ENCODE measurements around the gene C7.
"Not testable (repeated sequence)": the region's sequence is repeated elsewhere in the genome, so short reads cannot be mapped to it uniquely, and the experiment has no call there.

DNA sequence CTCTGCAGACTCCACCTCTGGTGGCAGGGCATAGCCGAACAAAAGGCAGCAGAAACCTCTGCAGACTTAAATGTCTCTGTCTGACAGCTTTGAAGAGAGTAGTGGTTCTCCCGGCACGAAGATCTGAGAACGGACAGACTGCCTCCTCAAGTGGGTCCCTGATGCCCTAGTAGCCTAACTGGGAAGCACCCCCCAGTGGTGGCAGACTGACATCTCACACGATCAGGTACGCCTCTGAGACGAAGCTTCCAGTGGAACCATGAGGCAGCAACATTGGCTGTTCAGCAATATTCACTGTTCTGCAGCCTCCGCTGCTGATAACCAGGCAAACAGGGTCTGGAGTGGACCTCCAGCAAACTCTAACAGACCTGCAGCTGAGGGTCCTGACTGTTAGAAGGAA is 113.3 kb downstream of the C7 start:
- TF ChIP-seq, protein P1, sequence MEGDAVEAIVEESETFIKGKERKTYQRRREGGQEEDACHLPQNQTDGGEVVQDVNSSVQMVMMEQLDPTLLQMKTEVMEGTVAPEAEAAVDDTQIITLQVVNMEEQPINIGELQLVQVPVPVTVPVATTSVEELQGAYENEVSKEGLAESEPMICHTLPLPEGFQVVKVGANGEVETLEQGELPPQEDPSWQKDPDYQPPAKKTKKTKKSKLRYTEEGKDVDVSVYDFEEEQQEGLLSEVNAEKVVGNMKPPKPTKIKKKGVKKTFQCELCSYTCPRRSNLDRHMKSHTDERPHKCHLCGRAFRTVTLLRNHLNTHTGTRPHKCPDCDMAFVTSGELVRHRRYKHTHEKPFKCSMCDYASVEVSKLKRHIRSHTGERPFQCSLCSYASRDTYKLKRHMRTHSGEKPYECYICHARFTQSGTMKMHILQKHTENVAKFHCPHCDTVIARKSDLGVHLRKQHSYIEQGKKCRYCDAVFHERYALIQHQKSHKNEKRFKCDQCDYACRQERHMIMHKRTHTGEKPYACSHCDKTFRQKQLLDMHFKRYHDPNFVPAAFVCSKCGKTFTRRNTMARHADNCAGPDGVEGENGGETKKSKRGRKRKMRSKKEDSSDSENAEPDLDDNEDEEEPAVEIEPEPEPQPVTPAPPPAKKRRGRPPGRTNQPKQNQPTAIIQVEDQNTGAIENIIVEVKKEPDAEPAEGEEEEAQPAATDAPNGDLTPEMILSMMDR (IDR thresholded peaks at IDR 0.05; ENCODE audit: low read depth, low read length) = not testable (repeated sequence)
- not testable (repeated sequence) for TF ChIP-seq EZH2phosphoT487 (IDR thresholded peaks at IDR 0.05; ENCODE audit: low read depth)
